Measurements from ENCODE around the gene CALHM5.
A peak's percentile ranks its signal among the peaks of the same experiment; 100 is the strongest.

CALHM5 gene

GRCh38 chr6:116570856-116571682 is 59.6 kb downstream of the CALHM5 start, which contains the start of gene RWDD1:
RWDD1 (plus strand) TSS chr6:116571504; CDS start chr6:116571583, 79 bp downstream.
- H3K36me3 ChIP-seq (ENCODE audit: insufficient read depth, low read depth, low read length), result peaks cover 7% of the 10 kb centered on the region
- H3K27me3 ChIP-seq (ENCODE audit: insufficient read depth, low read length), result no peaks in the 10 kb centered on the region
- no peaks in the 10 kb centered on the region for H3K9me3 ChIP-seq (ENCODE audit: insufficient read depth, low read depth, low read length)
- peaks cover 7% of the 10 kb centered on the region for H3K4me1 ChIP-seq (ENCODE audit: insufficient read depth, low read length)
- peak within 1 kb of the TSS; percentile 94 for H3K9ac ChIP-seq (ENCODE audit: low read depth, low read length)
- H3K4me3 ChIP-seq (ENCODE audit: low read length), result peak within 1 kb of the TSS; percentile 98
- H3K27ac ChIP-seq (ENCODE audit: low read length), result peak within 1 kb of the TSS; percentile 50

- no peaks in the 10 kb centered on the region for H3K9me3 ChIP-seq (ENCODE audit: insufficient read depth, low read depth, low read length)
- peaks cover 13% of the 10 kb centered on the region for H3K36me3 ChIP-seq (ENCODE audit: insufficient read depth, low read depth, low read length)
- peaks cover 7% of the 10 kb centered on the region for H3K4me1 ChIP-seq (ENCODE audit: insufficient read depth, low read length)
- no peak overlapping the region for H3K27ac ChIP-seq (ENCODE audit: low read length)
- no peaks in the 10 kb centered on the region for H3K27me3 ChIP-seq (ENCODE audit: insufficient read depth, low read length)
- peak overlapping the region; percentile 93 for H3K9ac ChIP-seq (ENCODE audit: low read depth, low read length)
- peak overlapping the region; percentile 98 for H3K4me3 ChIP-seq (ENCODE audit: low read length)
Measured at GRCh38 chr6:116571683-116572000, 60.2 kb downstream of the CALHM5 start.

- Histone ChIP-seq H3K9me3 (ENCODE audit: insufficient read depth, low read depth, low read length) (no peaks in the 10 kb centered on the region), H3K27me3 (ENCODE audit: insufficient read depth, low read length) (no peaks in the 10 kb centered on the region), H3K36me3 (ENCODE audit: insufficient read depth, low read depth, low read length) (peaks cover 18% of the 10 kb centered on the region), H3K4me1 (ENCODE audit: insufficient read depth, low read length) (peaks cover 7% of the 10 kb centered on the region), H3K9ac (ENCODE audit: low read depth, low read length) (peak overlapping the region; percentile 93), H3K27ac (ENCODE audit: low read length) (no peak overlapping the region), H3K4me3 (ENCODE audit: low read length) (peak overlapping the region; percentile 98)
Measured at GRCh38 chr6:116572162-116572561, 60.7 kb downstream of the CALHM5 start.

Data from iPS-20b (cell line).